ENCODE results near the gene PTPN11.

DNA sequence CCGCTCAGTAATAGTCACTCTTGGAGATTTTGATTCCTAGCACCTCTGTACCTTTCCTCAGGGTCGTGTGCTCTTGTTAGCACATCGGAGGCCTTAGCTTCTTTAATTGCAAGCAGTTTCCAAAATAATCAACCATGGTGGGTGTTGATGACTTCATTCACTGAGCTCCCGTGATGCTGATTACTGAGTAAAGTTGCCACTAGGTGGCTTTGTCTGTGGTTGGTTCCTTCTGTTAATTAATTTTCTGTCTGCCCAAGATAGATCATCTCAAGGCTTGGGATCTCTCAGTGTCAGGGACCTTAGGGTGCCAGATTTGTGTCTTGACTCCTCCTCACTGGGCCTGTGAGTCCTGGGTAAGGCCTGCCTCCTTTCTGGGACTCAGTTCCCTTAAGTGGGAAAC is 54.3 kb downstream of the PTPN11 start:
- TF ChIP-seq ZNF274 (IDR thresholded peaks at IDR 0.05; ENCODE audit: low read depth, low read length) = no peak
- TF ChIP-seq, protein P1, sequence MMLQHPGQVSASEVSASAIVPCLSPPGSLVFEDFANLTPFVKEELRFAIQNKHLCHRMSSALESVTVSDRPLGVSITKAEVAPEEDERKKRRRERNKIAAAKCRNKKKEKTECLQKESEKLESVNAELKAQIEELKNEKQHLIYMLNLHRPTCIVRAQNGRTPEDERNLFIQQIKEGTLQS (IDR thresholded peaks at IDR 0.05) = no peak
- TF ChIP-seq YY1 (IDR thresholded peaks at IDR 0.05; ENCODE audit: extremely low read depth, insufficient replicate concordance, low read depth, low read length) = no peak
- TF ChIP-seq, protein P2, sequence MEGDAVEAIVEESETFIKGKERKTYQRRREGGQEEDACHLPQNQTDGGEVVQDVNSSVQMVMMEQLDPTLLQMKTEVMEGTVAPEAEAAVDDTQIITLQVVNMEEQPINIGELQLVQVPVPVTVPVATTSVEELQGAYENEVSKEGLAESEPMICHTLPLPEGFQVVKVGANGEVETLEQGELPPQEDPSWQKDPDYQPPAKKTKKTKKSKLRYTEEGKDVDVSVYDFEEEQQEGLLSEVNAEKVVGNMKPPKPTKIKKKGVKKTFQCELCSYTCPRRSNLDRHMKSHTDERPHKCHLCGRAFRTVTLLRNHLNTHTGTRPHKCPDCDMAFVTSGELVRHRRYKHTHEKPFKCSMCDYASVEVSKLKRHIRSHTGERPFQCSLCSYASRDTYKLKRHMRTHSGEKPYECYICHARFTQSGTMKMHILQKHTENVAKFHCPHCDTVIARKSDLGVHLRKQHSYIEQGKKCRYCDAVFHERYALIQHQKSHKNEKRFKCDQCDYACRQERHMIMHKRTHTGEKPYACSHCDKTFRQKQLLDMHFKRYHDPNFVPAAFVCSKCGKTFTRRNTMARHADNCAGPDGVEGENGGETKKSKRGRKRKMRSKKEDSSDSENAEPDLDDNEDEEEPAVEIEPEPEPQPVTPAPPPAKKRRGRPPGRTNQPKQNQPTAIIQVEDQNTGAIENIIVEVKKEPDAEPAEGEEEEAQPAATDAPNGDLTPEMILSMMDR (IDR thresholded peaks at IDR 0.05 in 2 of 3, conservative IDR thresholded peaks at IDR 0.05 in 1 of 3; ENCODE audit: borderline replicate concordance in 1 of 3, insufficient read depth in 1 of 3, low read depth in 2 of 3, low read length in 2 of 3) = peak in 2 of 3 experiments; percentile 43 to 56; a peak in 3 of 6 replicates
- no peak for TF ChIP-seq POLR2A (IDR thresholded peaks at IDR 0.05; ENCODE audit: borderline replicate concordance, extremely low read depth, insufficient read depth, insufficient read length)
- TF ChIP-seq EZH2phosphoT487 (IDR thresholded peaks at IDR 0.05; ENCODE audit: borderline replicate concordance) = no peak
- no peak for TF ChIP-seq SIN3A (IDR thresholded peaks at IDR 0.05; ENCODE audit: low read depth)
- TF ChIP-seq POLR2AphosphoS5 (IDR thresholded peaks at IDR 0.05; ENCODE audit: low read depth, low read length) = no peak
- TF ChIP-seq ELF1 (IDR thresholded peaks at IDR 0.05; ENCODE audit: borderline replicate concordance, low read depth) = no peak
- TF ChIP-seq, protein P3, sequence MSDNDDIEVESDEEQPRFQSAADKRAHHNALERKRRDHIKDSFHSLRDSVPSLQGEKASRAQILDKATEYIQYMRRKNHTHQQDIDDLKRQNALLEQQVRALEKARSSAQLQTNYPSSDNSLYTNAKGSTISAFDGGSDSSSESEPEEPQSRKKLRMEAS (IDR thresholded peaks at IDR 0.05) = no peak
- no peak for TF ChIP-seq TCF7L2 (IDR thresholded peaks at IDR 0.05; ENCODE audit: borderline replicate concordance, extremely low read depth, insufficient read depth, insufficient read length)
- no peak for TF ChIP-seq SP1 (IDR thresholded peaks at IDR 0.05; ENCODE audit: low read depth)
- no peak for TF ChIP-seq CEBPB (IDR thresholded peaks at IDR 0.05; ENCODE audit: low read depth)

Measured in HCT116 (cell line).